NCI-H2171 (cell line): ENCODE data around the gene CCN2.

Experiments used
- DNase-seq: peaks from one replicate; lab custom pipeline; 2025; lab: John Stamatoyannopoulos, UW

Gene CCN2, protein sequence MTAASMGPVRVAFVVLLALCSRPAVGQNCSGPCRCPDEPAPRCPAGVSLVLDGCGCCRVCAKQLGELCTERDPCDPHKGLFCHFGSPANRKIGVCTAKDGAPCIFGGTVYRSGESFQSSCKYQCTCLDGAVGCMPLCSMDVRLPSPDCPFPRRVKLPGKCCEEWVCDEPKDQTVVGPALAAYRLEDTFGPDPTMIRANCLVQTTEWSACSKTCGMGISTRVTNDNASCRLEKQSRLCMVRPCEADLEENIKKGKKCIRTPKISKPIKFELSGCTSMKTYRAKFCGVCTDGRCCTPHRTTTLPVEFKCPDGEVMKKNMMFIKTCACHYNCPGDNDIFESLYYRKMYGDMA

DNA sequence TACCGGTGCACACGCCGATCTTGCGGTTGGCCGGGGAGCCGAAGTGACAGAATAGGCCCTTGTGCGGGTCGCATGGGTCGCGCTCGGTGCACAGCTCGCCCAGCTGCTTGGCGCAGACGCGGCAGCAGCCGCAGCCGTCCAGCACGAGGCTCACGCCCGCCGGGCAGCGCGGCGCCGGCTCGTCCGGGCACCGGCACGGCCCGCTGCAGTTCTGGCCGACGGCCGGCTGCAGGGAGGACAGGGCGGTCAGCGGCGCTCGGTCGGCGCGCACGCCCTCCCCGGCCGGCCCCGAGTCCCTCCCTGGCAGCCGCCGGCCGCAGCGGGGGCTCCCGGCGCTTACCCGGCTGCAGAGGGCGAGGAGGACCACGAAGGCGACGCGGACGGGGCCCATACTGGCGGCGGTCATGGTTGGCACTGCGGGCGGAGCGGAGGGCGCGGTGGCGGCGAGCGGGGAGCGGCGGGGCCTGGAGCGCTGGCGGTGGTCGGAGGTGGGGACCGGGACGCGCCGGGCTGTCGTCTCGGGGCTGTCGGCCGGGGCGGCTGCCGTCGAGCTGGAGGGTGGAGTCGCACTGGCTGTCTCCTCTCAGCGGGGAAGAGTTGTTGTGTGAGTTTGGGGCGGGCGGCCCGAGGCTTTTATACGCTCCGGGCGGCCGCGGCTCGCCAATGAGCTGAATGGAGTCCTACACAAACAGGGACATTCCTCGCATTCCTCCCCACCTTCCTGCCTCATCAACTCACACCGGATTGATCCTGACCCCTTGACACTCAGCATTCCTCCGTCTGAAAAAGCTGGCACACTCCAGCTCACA is at the start of gene CCN2:
TSS of gene CCN2 (minus strand) at position 606 of the 809 bp plus-strand sequence. CDS start at position 406, 200 bp downstream.
- DNase-seq, result no peak

DNA sequence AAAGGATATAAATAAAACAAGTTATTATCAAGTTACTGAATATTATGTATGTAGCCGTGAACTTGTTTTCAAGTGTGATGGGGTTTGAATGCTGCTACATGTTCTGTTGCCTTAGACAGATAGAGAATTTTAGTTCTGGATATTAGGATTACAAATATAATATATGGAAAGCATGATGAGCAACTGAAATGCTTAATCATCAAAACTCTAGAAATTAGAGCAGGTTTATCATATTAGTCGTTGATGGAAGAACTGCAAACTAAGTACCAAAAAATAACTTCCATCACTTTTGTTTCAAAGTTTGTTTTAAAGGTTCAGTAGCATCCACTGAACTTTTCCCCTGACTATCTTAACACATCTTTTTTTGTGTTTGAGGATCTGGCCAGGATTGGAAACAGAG is 49.1 kb upstream of the CCN2 start:
- no peak for DNase-seq

DNA sequence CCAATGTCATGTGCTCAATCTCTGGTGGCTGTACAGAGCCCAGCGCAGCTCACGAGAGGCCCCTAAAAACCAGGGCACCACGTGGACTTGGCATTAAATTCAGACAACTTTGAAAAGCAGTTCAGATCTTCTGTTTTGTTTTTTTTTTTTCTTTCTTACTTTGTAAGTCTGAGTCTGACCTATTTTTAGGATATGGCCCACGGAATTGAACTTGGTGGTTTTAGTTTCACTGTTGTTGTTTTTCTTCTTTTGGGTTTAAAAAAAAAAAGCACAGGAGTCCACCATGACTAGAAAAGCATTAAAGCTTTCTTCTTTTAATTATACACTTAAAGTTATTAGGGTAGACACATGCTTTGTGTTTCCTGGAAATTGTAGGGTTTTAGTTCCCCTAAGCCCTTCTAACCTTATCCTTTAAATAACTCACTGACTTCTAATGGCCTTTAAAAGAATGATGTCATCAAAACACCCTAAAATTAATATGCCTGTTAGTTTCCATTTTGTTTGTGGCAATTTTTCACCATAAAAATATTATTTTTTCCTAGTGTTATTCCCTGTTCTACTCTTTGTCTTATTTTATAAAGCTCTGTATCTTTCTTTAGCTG is 48.5 kb upstream of the CCN2 start:
- DNase-seq, result no peak

DNA sequence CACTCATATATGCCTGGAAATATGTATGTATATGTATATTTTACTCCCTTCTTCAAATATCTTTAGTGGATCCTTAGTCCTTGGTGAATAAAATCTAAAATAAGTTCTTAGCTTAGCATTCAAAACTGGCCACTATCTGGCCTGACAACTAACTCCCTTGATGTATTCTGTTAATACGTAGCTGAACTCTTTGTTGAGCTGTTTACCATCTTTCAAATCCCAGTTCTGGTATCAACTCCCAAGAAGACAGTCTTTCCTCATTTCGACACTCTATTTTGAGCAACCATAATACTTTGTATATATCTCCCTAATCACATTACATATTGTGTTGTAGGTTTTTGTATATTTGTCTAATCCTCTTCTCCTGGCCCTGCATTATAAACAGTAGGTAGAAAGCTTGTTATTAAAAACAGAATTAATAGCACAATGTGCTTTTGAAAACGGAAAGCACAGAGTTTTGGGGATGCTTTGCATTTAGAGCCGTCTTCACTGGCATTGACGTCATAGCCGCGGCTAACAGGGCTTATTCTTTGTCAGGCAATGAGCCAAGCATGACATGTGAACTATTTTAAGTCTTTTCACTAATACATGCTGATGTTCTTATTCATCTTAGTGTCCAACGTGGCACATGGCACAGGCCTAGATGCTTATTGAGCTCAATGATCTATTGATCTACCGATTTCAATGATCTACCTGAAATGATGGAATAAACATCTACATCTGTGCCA is 47.2 kb upstream of the CCN2 start:
- DNase-seq, result no peak

DNA sequence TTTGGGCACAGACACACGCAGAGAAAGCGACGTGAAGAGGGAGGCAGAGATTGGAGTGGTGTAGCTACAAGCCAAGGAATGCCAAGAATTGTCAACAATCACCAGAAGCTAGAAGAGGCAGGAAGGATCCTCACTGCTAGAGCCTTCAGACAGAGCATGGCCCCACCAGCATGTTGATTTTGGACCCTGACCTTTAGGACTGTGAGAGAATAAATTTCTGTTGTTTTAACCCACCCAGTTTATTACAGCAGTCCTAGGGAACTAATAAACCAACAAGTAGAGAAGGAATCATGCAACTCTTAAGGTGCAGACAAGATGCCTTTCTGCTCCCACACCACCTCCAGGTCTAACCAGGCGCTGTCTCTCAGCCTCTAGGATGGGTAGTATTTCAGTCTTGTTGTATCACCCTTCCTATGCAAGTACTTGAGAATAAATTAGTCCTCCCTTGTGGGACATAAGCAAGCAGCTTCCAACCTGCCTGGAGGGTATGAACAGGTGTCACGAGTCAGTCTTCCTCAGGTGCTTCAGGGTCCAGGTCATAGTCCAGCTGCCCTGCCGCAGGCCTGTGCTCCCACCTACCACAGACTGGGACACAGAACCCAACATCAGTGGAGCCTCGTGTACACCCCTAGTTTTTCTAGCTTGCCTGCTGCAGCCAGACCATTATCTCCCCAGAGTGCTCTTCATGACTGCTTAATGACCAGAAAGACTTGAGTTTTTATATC is 46.4 kb upstream of the CCN2 start:
- DNase-seq, result no peak

DNA sequence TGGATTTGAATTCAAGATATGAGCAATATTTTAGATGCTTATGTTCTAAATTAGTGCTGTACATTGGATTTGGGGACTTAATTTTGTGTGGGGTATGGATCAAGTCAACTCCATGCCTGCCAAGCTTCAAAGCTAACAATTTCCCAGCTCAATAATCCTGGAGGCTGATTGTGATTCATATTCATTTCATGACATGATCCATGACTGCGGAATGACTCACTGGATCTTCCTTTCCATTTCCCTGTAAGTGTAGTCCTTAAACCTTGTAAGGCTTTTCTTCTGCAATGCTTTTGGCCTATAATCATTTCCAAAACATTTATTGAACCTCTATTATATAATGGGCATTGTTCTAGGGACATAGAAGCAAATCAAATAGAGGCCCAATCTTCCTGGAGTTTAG is 44.7 kb upstream of the CCN2 start:
- no peak for DNase-seq

DNA sequence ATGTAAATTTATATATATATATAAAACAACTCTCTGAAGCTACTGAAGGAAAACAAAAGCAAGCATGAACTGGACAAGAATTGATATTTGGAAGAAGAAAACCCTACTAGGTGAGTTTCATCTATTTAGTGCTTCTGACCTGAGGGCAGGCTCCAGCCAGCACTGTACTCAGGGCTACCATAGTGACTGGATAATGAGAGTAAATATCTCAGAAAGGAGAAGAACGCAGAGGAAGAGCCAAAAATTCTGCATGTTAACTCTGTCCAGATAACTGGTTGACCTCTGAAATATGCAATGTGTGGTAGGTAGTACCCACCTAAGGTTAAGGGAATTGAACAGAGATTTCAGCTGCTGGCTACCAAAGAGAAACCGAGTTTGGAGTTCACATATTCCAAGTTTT is 41.4 kb upstream of the CCN2 start:
- no peak for DNase-seq

DNA sequence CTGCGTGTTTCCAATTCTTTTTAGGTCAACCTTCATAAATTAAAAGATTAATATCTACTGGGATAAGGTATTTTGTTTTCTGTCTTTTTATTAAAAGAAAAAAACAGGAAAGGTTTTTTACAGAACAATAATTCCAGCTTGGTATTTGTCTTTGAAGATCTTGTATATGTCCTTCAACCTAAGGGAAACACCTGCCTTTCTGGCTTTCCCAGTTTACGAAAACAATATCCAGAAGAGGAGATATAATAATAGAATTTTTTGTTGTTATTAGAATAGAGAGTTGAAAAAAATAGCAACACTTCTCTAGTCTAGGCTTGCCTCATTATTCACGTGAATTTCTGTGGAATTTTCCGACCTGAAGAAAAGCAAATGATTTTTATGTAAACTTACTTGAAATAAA is 37.9 kb upstream of the CCN2 start:
- DNase-seq, result no peak

DNA sequence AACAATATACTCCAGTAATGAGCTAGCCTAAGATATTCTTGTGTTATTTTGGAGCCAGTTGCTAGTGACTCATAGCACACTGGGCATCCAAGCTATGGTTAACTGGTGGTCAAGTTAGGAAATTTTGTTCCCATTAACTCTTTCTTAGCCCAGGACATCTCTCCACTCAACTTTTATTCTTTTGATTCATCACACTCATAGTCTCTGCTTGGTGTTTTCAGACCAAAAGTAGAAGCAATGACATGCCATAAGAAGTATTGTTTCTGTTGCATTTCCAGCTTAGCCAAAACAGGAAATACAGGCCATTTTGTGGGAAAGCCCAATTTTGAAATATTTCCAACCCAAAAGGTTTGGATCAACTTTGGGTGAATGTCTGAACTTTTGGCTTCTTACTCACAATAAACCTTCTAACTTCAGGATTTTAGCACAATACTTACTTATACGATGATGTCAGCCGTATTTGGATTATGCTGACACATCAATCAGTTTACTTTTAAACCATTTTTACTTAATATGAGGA is 31.6 kb upstream of the CCN2 start:
- DNase-seq, result no peak

DNA sequence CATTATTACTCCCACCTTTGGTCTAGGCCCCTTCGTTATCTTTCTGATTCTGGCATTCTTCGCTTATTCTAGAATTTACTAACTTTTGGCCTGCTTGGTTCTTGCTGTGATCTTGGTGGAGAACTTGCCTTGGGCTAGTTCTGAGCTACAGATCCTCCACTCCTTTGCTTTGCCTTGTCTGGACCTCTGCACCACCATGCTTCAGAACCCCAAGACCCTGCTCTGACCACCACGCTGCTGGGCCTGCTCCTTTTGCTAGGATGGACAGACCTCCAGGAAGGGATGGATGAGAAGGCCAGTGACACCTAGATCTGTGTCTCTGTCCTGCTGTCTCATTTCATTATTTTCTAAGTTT is 30.4 kb upstream of the CCN2 start:
- no peak for DNase-seq

DNA sequence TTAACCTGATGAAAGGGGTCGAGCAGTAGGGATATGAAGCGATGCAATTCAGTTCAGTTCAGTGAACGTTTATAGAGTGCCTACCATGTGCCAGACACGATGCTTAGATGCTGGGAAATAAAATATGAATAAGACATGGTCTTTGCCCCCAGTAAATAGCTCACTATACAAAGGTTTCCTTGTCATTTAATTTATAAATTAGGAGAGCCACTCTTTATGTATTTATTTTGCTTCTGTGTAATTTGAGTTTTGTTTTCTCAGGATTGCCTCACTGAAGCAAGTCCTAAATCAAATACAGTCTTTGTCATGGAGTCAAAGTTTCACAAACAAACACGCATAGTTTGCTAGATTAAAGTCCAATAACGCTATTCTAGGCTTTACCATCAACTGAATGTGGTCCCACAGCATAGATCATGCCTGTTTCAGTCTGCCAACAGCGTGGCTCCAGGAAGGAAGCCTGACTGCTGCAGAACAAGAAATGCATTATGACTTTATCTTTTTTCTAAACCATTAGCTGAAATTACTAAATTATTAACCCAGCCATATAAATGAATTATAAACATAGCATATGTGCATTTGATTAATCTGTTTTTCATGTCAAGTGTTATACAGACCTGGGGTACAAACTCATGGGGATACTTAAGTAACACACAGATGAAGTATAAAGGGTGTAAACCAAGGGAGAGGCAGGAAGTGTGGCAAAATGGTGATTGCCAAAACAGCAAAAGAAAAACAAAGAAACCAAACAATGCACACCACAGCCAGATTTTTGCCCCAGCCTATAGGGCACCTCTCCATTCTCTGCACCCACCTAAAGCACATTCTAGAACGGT is 29.8 kb upstream of the CCN2 start:
- no peak for DNase-seq

DNA sequence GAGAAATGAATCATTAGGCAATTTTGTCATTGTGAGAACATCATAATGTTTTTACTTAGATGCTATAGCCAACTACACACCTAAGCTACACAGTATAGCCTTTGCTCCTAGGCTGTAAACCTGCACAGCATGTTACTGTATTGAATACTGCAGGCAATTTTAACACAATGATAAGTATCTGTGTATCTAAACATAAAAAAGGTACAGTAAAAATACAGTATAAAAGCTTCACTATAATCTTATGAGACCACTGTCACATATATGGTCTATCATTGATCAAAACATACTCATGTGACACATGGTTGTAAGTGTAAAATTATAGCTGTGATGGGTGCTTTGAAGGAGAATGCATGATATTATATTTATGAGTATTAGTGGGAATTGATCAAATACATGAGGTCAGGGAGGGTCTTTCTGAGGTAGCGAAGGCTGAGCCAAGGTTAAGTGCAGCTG is 29.2 kb upstream of the CCN2 start:
- no peak for DNase-seq

DNA sequence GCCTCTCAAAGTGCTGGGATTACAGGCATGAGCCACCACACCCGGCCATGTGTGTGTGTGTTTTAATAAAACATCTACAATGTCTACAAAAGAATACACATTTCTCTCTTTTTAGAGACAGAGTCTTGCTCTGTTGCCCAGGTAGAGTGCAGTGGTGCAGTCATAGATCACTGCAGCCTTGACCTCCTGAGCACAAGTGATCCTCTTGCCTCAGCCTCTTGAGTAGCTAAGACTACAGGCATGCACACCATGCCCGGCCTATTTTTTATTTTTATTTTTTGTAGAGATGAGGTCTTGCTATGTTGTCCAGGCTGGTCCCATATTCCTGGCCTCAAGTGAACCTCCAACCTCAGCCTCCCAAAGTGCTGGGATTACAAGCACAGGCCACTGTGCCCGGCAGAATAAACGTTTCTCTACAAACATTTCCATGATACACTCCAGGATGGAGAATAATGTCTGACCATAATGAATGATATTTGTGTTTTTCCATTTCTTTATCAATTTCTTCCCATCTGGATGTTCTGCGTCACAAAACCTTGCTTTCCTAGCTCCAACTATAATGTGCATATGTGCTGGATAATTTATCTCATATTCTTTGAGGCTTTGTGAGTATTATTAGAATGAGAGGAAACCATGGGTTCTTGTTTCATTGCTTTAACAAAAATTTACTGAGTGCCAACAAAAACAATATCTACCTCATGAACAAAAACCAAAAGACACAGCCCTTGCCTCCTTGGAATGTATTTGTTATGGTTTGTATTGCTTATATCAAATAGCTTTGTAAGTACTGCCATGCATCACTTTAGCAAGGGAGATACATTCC is 28.6 kb upstream of the CCN2 start:
- no peak for DNase-seq

DNA sequence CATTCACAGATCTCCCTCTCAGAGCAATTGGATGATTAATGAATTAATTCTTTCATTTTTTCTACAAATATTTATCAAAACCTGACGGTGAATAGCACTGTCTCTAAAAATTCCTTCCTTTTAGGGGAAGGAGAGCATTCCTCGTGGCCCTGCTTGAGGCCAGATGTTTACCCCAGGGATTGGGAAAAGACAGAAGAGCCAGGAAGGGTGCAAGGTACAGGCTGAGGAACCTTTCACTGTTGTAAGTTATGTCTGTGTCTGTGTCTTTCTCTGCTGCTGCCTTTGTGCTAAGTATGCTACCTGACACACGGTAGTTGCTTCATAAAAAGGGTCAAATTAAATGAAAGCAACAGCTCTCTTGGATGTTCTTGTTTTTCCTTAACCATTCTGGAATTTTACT is 27.4 kb upstream of the CCN2 start:
- no peak for DNase-seq

DNA sequence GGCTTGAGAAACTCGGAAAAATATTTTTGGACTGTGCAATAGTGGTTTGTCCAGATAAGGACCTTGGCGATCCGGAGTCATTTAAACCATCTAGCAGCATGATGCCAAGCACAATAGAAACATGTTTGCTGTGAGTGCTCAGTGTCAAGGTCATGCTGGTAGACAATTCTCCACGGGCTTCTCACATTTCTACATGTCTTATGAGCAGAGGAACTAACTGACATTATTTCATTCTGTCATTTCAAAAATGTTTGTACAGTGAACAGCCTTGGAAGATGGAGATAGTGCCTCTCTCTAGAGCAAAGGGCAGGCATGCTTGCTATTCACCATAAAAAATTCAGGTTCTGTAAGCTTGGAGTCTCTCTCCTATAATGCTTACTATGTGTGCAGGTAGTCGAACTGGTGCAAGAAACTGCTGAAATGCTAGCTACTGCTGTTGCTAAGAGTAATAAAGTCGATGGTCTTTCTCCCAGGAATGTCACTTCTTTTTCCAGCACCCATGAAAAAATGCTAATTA is 25.4 kb upstream of the CCN2 start:
- no peak for DNase-seq

DNA sequence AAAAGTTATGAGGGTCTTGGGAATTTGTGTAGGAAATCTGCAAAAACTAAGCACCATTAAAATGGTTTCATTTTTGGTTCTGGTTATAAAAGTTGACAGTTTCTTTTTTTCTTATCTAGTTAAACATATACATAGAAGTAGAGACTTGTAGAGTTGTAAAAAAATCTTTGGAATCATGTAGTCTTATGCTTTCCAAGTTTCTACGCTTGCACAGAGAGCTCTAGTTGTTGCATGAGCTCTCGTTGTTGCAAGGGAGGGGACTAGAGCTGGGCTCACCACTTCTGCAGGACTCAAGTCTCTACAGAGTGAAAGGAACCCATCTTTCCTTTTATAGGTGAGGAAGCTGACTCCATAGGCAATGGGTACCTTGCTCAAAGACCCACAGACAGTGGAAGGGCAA is 21.6 kb upstream of the CCN2 start:
- no peak for DNase-seq

DNA sequence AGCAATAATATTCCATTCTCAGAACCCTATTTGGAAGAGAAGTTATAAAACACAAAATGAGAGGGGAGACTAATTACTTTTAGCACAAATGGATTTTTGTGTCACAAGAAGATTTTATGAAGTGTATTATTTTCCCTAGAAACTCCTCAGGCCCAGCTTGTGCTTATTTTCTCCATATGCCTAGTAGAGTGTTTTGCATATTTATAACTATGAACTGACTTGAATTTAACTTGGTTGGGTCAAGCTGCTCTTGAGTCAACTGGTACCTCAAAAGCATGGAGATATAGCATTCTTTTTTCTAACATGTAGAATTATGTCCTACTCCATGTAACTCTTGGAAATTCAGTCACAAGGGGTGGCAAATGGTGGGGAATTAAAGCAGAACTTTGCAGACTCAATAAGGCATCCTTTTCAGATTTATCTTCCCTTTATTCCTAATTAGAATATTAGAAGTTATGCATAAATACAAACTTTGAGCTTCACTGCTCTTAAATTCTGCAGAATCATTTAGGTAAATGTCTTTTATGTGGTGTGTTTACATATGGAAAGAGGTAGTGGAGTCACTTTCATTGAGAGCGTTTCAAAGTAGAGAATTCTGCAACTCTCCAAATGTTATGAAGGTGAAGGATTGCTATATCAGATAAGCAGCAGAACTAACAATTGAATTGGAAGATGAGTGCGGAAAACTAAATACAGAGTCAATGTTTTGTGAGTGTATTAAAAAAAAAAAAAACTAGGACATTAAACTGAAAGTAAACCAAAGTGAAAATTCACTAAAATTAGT is 19.1 kb upstream of the CCN2 start:
- DNase-seq, result no peak

DNA sequence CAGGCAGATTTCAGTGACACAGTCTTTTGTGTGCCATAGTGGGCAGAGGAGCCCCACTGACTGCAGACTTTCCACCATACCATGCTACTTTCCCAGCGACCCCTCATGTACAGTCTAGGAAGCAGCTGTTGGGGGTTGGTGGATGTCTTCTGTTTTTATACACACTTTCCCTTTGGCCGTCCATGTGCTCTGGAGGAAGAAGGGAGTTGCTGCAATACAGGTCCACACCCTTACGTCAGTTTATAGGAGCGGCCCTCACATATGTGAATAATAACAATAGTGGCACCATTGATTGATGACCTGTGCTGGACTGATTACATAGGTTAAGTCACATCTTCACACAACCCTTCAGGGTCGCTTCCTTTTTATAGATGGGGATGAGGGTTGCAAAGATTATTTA is 17.5 kb upstream of the CCN2 start:
- DNase-seq, result no peak

DNA sequence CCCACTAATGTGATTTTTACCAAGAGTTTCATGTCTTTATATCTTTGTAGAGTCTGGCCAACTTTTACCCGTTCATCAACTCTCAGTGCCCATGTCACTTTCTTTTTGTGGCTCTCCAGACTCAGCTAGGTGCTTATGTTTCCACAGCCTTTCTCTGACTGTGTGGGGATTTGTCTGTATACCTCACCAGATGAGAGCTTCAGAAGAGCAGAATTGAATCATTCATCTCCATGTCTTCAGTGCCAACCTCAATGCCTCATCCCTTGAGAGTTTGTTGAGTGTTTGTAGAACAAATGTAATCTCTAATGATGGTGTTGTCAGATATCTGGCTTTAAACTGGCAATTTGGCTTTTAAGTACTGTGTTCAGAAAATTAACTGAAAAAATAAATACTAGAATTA is 16.8 kb upstream of the CCN2 start:
- DNase-seq, result no peak
